ENCODE data around the gene MYH7.
"Not testable (repeated sequence)": the region's sequence is repeated elsewhere in the genome, so short reads cannot be mapped to it uniquely, and the experiment has no call there.

The MYH7 gene

GRCh38 chr14:23428686-23429495 is 6.6 kb downstream of the MYH7 start:
- Histone ChIP-seq H3K27me3 (ENCODE audit: insufficient read depth, low read length) (peaks cover 4% of the 10 kb centered on the region; the same call in 1 of the 2 replicates), H3K9me3 (ENCODE audit: insufficient read depth, low read depth, low read length) (no peaks in the 10 kb centered on the region), H3K4me1 (ENCODE audit: insufficient read depth, low read length) (no peaks in the 10 kb centered on the region; the same call in 1 of the 2 replicates), H3K9ac (ENCODE audit: low read depth, low read length) (no peak overlapping the region), H3K27ac (ENCODE audit: low read depth, low read length) (no peak overlapping the region), H3K36me3 (ENCODE audit: insufficient read depth, low read length) (no peaks in the 10 kb centered on the region), H3K4me3 (ENCODE audit: low read length) (no peak overlapping the region)
- WGBS: 93% methylated on average over 13 of the region's 13 CpGs

DNA sequence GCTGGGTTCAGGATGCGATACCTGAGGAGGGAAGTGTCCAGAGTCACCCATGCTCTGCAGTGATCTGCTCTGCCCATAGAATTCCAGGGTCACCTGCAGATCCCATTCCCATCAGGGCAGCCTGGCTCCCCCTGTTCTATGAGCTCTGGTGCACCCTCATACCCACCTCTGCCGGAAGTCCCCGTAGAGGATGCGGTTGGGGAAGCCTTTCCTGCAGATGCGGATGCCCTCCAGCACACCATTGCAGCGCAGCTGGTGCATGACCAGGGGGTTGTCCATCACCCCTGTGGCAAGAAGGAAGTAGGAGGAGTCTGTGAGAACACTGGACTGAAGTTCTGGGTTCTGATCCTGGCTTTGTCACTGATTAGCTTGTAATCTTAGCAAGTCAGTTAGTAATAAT is 9.7 kb downstream of the MYH7 start:
- not testable (repeated sequence) for H3K9me3 ChIP-seq (ENCODE audit: insufficient read depth, low read depth, low read length)
- 95% methylated on average over 6 of the region's 6 CpGs for WGBS

GRCh38 chr14:23425169-23425568 is 10.3 kb downstream of the MYH7 start:
- Histone ChIP-seq H3K4me3 (ENCODE audit: low read length) (no peak overlapping the region), H3K27ac (ENCODE audit: low read depth, low read length) (no peak overlapping the region), H3K27me3 (ENCODE audit: insufficient read depth, low read length) (peaks cover 4% of the 10 kb centered on the region; the same call in 1 of the 2 replicates), H3K9ac (ENCODE audit: low read depth, low read length) (no peak overlapping the region), H3K36me3 (ENCODE audit: insufficient read depth, low read length) (no peaks in the 10 kb centered on the region), H3K9me3 (ENCODE audit: insufficient read depth, low read depth, low read length) (no peaks in the 10 kb centered on the region), H3K4me1 (ENCODE audit: insufficient read depth, low read length) (no peaks in the 10 kb centered on the region)
- 86% methylated on average over 10 of the region's 10 CpGs for WGBS

More for the DNA sequence above, 9.7 kb downstream of the MYH7 start:
- H3K9ac ChIP-seq (ENCODE audit: low read depth, low read length); H3K4me3 ChIP-seq (ENCODE audit: low read length); H3K4me1 ChIP-seq (ENCODE audit: insufficient read depth, low read length); H3K36me3 ChIP-seq (ENCODE audit: insufficient read depth, low read length); H3K27ac ChIP-seq (ENCODE audit: low read depth, low read length); H3K27me3 ChIP-seq (ENCODE audit: insufficient read depth, low read length): not testable (repeated sequence)

- Histone ChIP-seq H3K9ac (ENCODE audit: low read depth, low read length) (no peak overlapping the region), H3K36me3 (ENCODE audit: insufficient read depth, low read length) (no peaks in the 10 kb centered on the region), H3K27me3 (ENCODE audit: insufficient read depth, low read length) (peaks cover 7% of the 10 kb centered on the region; the same call in 1 of the 2 replicates), H3K9me3 (ENCODE audit: insufficient read depth, low read depth, low read length) (no peaks in the 10 kb centered on the region), H3K4me3 (ENCODE audit: low read length) (no peak overlapping the region), H3K27ac (ENCODE audit: low read depth, low read length) (no peak overlapping the region), H3K4me1 (ENCODE audit: insufficient read depth, low read length) (no peaks in the 10 kb centered on the region)
- 92% methylated on average over 6 of the region's 6 CpGs for WGBS
These were observed 11.8 kb downstream of the MYH7 start for GRCh38 chr14:23423657-23424056.

GRCh38 chr14:23421594-23421993 is 13.9 kb downstream of the MYH7 start:
- H3K36me3 ChIP-seq (ENCODE audit: insufficient read depth, low read length): no peaks in the 10 kb centered on the region
- no peak overlapping the region for H3K4me3 ChIP-seq (ENCODE audit: low read length)
- no peaks in the 10 kb centered on the region for H3K9me3 ChIP-seq (ENCODE audit: insufficient read depth, low read depth, low read length)
- H3K27me3 ChIP-seq (ENCODE audit: insufficient read depth, low read length): peaks cover 3% of the 10 kb centered on the region; the same call in 1 of the 2 replicates
- H3K9ac ChIP-seq (ENCODE audit: low read depth, low read length): no peak overlapping the region
- H3K27ac ChIP-seq (ENCODE audit: low read depth, low read length): no peak overlapping the region
- H3K4me1 ChIP-seq (ENCODE audit: insufficient read depth, low read length): no peaks in the 10 kb centered on the region

- H3K36me3 ChIP-seq (ENCODE audit: insufficient read depth, low read length); H3K27me3 ChIP-seq (ENCODE audit: insufficient read depth, low read length); H3K9me3 ChIP-seq (ENCODE audit: insufficient read depth, low read depth, low read length); H3K4me1 ChIP-seq (ENCODE audit: insufficient read depth, low read length); H3K9ac ChIP-seq (ENCODE audit: low read depth, low read length); H3K4me3 ChIP-seq (ENCODE audit: low read length); H3K27ac ChIP-seq (ENCODE audit: low read depth, low read length): not testable (repeated sequence)
- 83% methylated on average over 2 of the region's 17 CpGs for WGBS
These were observed 15.8 kb downstream of the MYH7 start for GRCh38 chr14:23419646-23420045.

DNA sequence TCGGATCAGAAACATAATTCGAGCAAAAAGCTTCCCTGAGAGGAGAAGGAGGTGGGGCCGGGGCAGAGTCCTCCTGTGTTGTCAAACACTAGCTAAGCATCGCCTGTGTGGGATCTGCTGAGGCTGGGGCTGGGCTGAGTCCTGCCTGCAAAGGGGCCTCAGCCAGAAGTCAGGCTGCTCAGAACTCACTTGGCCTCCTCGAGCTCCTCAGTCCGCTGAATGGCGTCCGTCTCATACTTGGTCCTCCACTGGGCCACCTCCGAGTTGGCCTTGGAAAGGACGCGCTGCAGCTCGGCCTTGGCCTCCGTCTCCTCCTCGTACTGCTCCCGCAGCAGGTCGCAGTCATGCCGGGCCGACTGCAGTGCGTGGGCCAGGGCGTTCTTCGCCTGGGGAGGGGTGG is 17.4 kb downstream of the MYH7 start:
- H3K36me3 ChIP-seq (ENCODE audit: insufficient read depth, low read length): no peaks in the 10 kb centered on the region
- no peak overlapping the region for H3K4me3 ChIP-seq (ENCODE audit: low read length)
- no peaks in the 10 kb centered on the region for H3K4me1 ChIP-seq (ENCODE audit: insufficient read depth, low read length)
- H3K27ac ChIP-seq (ENCODE audit: low read depth, low read length): no peak overlapping the region
- H3K27me3 ChIP-seq (ENCODE audit: insufficient read depth, low read length): peaks cover 3% of the 10 kb centered on the region; the same call in 1 of the 2 replicates
- H3K9ac ChIP-seq (ENCODE audit: low read depth, low read length): no peak overlapping the region
- H3K9me3 ChIP-seq (ENCODE audit: insufficient read depth, low read depth, low read length): no peaks in the 10 kb centered on the region
- WGBS: 95% methylated on average over 21 of the region's 21 CpGs

- not testable (repeated sequence) for H3K27ac ChIP-seq (ENCODE audit: low read depth, low read length); H3K9ac ChIP-seq (ENCODE audit: low read depth, low read length); H3K4me1 ChIP-seq (ENCODE audit: insufficient read depth, low read length); H3K36me3 ChIP-seq (ENCODE audit: insufficient read depth, low read length); H3K27me3 ChIP-seq (ENCODE audit: insufficient read depth, low read length); H3K4me3 ChIP-seq (ENCODE audit: low read length); H3K9me3 ChIP-seq (ENCODE audit: insufficient read depth, low read depth, low read length)
- WGBS: 95% methylated on average over 12 of the region's 12 CpGs
These were observed 18.2 kb downstream of the MYH7 start for GRCh38 chr14:23417269-23417668.

DNA sequence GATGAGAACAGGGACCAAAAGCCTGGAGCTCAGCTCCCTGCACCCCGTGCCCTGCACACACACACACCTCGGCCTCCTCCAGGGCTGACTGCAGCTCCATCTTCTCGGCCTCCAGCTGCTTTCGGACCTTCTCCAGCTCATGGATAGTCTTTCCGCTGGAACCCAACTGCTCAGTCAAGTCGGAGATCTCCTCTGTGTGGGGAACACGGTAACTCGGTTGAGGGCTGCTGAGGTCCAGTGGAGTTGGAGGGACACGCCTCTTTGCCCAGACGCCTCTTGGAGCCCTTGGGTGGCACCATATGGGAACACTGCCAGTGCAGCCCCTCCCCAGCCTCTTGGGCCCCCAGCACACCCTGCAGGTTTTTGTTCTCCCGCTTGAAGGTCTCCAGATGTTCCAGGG is 18.7 kb downstream of the MYH7 start:
- WGBS: 94% methylated on average over 11 of the region's 11 CpGs
- no peaks in the 10 kb centered on the region for H3K36me3 ChIP-seq (ENCODE audit: insufficient read depth, low read length)
- H3K9ac ChIP-seq (ENCODE audit: low read depth, low read length): no peak overlapping the region
- peaks cover 3% of the 10 kb centered on the region; the same call in 1 of the 2 replicates for H3K27me3 ChIP-seq (ENCODE audit: insufficient read depth, low read length)
- H3K9me3 ChIP-seq (ENCODE audit: insufficient read depth, low read depth, low read length): no peaks in the 10 kb centered on the region
- H3K4me1 ChIP-seq (ENCODE audit: insufficient read depth, low read length): no peaks in the 10 kb centered on the region
- no peak overlapping the region for H3K4me3 ChIP-seq (ENCODE audit: low read length)
- H3K27ac ChIP-seq (ENCODE audit: low read depth, low read length): no peak overlapping the region

- Histone ChIP-seq H3K4me3 (ENCODE audit: low read length) (no peak overlapping the region), H3K9me3 (ENCODE audit: insufficient read depth, low read depth, low read length) (no peaks in the 10 kb centered on the region), H3K27ac (ENCODE audit: low read depth, low read length) (no peak overlapping the region), H3K36me3 (ENCODE audit: insufficient read depth, low read length) (no peaks in the 10 kb centered on the region), H3K9ac (ENCODE audit: low read depth, low read length) (no peak overlapping the region), H3K27me3 (ENCODE audit: insufficient read depth, low read length) (peaks cover 3% of the 10 kb centered on the region; the same call in 1 of the 2 replicates), H3K4me1 (ENCODE audit: insufficient read depth, low read length) (no peaks in the 10 kb centered on the region)
- WGBS: 87% methylated on average over 21 of the region's 21 CpGs
These were observed 19.4 kb downstream of the MYH7 start for GRCh38 chr14:23415821-23416778.

Measured in HUES64 (cell line).